NB4 (cell line): ENCODE results near the gene SLC26A6.

Experiments
- DNase-seq: peaks from one replicate; pipeline ENCODE4 v3.0.0; 2010; ENCODE audit warnings: low read depth
- H3K4me3 ChIP-seq: one replicate; pipeline ENCODE4 v1.5.1; 2011; ENCODE audit warnings: mild to moderate bottlenecking, low read depth, low read length, moderate library complexity
- MYC ChIP-seq: IDR thresholded peaks from 2 replicates; pipeline ENCODE4 v1.6.1; 2011; ENCODE audit warnings: low read depth, low read length
- POLR2A ChIP-seq: IDR thresholded peaks from 2 replicates; pipeline ENCODE4 v1.6.1; 2011; ENCODE audit warnings: mild to moderate bottlenecking; ENCODE audit not compliant: insufficient read length; ENCODE audit errors: extremely low read depth
- TF ChIP-seq, protein P1 (sequence below): IDR thresholded peaks from one replicate; pipeline ENCODE4 v1.5.1; 2012; ENCODE audit warnings: low read depth, low read length
- TF ChIP-seq, protein P2 (sequence below): IDR thresholded peaks from 2 replicates; pipeline ENCODE4 v1.6.1; 2011; ENCODE audit warnings: low read depth, low read length

Gene SLC26A6

GRCh38 chr3:48584836-48585235, 50.4 kb downstream of the SLC26A6 start:
- no peak for DNase-seq
- TF ChIP-seq, protein P1, sequence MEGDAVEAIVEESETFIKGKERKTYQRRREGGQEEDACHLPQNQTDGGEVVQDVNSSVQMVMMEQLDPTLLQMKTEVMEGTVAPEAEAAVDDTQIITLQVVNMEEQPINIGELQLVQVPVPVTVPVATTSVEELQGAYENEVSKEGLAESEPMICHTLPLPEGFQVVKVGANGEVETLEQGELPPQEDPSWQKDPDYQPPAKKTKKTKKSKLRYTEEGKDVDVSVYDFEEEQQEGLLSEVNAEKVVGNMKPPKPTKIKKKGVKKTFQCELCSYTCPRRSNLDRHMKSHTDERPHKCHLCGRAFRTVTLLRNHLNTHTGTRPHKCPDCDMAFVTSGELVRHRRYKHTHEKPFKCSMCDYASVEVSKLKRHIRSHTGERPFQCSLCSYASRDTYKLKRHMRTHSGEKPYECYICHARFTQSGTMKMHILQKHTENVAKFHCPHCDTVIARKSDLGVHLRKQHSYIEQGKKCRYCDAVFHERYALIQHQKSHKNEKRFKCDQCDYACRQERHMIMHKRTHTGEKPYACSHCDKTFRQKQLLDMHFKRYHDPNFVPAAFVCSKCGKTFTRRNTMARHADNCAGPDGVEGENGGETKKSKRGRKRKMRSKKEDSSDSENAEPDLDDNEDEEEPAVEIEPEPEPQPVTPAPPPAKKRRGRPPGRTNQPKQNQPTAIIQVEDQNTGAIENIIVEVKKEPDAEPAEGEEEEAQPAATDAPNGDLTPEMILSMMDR = no peak
- TF ChIP-seq MYC (no peak), POLR2A (no peak)
- TF ChIP-seq, protein P2, sequence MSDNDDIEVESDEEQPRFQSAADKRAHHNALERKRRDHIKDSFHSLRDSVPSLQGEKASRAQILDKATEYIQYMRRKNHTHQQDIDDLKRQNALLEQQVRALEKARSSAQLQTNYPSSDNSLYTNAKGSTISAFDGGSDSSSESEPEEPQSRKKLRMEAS = no peak
- H3K4me3 ChIP-seq = no peak overlapping the region

DNA sequence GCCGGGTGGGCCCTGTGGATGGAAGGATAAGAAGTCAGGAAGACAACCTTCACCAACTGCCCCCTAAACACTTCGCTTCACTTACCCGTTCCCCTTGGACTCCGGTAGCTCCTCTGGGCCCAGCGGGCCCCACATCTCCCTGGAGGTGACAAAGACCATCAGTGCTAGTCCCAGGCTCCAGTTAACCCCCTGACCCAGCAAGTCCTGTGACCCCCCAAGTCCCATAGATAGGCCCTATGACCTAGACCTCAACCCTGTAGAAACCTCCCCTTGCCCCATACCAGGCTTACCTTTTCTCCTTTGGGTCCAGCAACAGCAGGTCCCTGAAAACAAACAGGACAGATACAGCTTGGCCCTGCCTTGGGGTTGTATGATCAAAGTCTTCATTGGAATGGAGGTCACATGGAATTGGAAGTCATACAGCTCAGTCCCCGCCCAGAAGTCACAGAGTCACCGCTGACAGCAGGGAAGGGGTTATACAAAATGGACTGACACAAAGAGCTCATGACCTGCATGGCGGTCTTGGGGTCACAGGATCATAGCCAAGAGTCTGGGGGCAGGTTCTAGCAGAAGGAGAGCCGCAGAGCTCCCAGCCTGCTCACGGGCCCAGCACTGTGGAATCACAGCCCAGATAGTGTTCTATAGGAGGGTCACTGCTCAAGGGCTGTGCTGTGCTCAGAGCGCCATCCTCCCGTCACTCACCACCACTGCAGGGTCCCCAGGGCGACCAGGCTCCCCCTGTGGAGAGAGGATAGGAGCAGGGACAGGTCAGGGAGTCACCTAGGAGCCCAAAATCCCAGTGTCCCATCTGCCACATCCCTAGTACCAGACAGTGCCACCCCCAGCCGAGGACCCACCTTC, 53.4 kb downstream of the SLC26A6 start:
- TF ChIP-seq MYC (no peak), POLR2A (no peak)
- TF ChIP-seq, protein P2 = no peak
- TF ChIP-seq, protein P1 = no peak
- DNase-seq = no peak
- no peak overlapping the region for H3K4me3 ChIP-seq

DNA sequence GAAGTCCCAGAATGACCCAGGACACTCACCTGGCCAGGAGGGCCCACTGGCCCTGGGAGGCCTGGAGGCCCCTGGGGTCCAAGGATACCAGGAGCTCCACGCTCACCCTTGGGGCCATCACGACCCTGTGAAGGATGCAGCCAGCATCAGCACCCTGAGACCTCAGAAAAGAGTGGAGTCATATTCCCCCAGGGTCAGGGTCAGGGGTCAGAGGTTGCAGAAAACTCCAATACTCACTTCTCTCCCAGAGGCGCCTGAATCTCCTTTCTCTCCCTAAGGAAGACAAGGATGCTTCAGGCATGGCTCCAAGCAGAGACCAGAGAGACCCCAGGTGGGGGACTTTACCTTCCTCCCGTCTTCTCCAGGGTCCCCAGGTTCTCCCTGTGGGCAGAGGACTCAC, 58.6 kb downstream of the SLC26A6 start:
- no peak for DNase-seq
- TF ChIP-seq, protein P2 = no peak
- no peak for TF ChIP-seq MYC
- no peak overlapping the region for H3K4me3 ChIP-seq
